PFSK-1 (cell line): Measurements from ENCODE around the gene VSIG10L.

ENCODE experiments used
- FOXP2 ChIP-seq: optimal IDR thresholded peaks from 2 replicates; pipeline ENCODE3; 2011; ENCODE audit warnings: borderline replicate concordance, control low read depth, inconsistent platforms; ENCODE audit not compliant: insufficient read depth; ENCODE audit errors: extremely low read length, extremely low read depth
- POLR2AphosphoS5 ChIP-seq: IDR thresholded peaks from 2 replicates; pipeline ENCODE4 v1.6.1; 2012; ENCODE audit warnings: low read depth, mild to moderate bottlenecking, control low read depth, low read length, moderate library complexity
- REST ChIP-seq, 2 experiments: IDR thresholded peaks; 2 replicates each; pipeline versions ENCODE4 v1.6.1 to v1.8.0; 2011 to 2012; ENCODE audit warnings: low read depth in 2 of 2, low read length in 2 of 2, control low read depth in 1 of 2, inconsistent platforms in 1 of 2, mild to moderate bottlenecking in 1 of 2, moderate library complexity in 1 of 2; ENCODE audit not compliant: insufficient read depth in 1 of 2
- SIN3A ChIP-seq: IDR thresholded peaks from 2 replicates; pipeline ENCODE4 v1.6.1; 2012; ENCODE audit warnings: mild to moderate bottlenecking, low read length, moderate library complexity, borderline replicate concordance; ENCODE audit not compliant: insufficient read depth
- TAF1 ChIP-seq: IDR thresholded peaks from 2 replicates; pipeline ENCODE4 v1.6.1; 2012; ENCODE audit warnings: low read length, control low read depth, borderline replicate concordance; ENCODE audit not compliant: insufficient read depth

Gene VSIG10L

GRCh38 chr19:51354742-51355148, 12.8 kb upstream of the VSIG10L start:
- TF ChIP-seq REST (IDR thresholded peaks at IDR 0.05; ENCODE audit: insufficient read depth in 1 of 2, low read depth in 2 of 2, low read length in 2 of 2) = no peak
- TF ChIP-seq POLR2AphosphoS5 = no peak
- no peak for TF ChIP-seq TAF1
- no peak for TF ChIP-seq FOXP2
- no peak for TF ChIP-seq SIN3A

GRCh38 chr19:51354103-51354741, 12.3 kb upstream of the VSIG10L start:
- TF ChIP-seq REST (IDR thresholded peaks at IDR 0.05; ENCODE audit: insufficient read depth in 1 of 2, low read depth in 2 of 2, low read length in 2 of 2) (no peak), FOXP2 (no peak), SIN3A (no peak), POLR2AphosphoS5 (no peak), TAF1 (no peak)

GRCh38 chr19:51352783-51353360, 10.9 kb upstream of the VSIG10L start:
- TF ChIP-seq TAF1 = no peak
- TF ChIP-seq POLR2AphosphoS5 = no peak
- TF ChIP-seq SIN3A = no peak
- TF ChIP-seq REST (IDR thresholded peaks at IDR 0.05; ENCODE audit: insufficient read depth in 1 of 2, low read depth in 2 of 2, low read length in 2 of 2) = no peak
- no peak for TF ChIP-seq FOXP2

GRCh38 chr19:51351266-51351990, 9.5 kb upstream of the VSIG10L start:
- TF ChIP-seq POLR2AphosphoS5 (no peak), SIN3A (no peak)

- no peak for TF ChIP-seq SIN3A
- TF ChIP-seq REST (IDR thresholded peaks at IDR 0.05; ENCODE audit: insufficient read depth in 1 of 2, low read depth in 2 of 2, low read length in 2 of 2) = no peak
- TF ChIP-seq POLR2AphosphoS5 = no peak
- no peak for TF ChIP-seq TAF1
- no peak for TF ChIP-seq FOXP2
Observed at GRCh38 chr19:51347209-51347928, 5.4 kb upstream of the VSIG10L start.
